HCT116 (cell line): ENCODE data around the gene ZNF91.

Experiments
- CBX3 ChIP-seq: IDR thresholded peaks from 2 replicates; pipeline ENCODE4 v1.6.1; 2012; ENCODE audit warnings: low read depth
- CEBPB ChIP-seq: IDR thresholded peaks from 2 replicates; pipeline ENCODE4 v1.6.1; 2012; ENCODE audit warnings: low read depth
- EZH2 ChIP-seq: fragments of 200-600 bp; sonication (generic); IDR thresholded peaks from 2 replicates; pipeline ENCODE4 v1.6.1; 2017; ENCODE audit warnings: antibody characterized with exemption, mixed run types
- FOSL1 ChIP-seq: IDR thresholded peaks from 2 replicates; pipeline ENCODE4 v1.6.1; 2012; ENCODE audit warnings: low read depth
- JUND ChIP-seq: IDR thresholded peaks from 2 replicates; pipeline ENCODE4 v1.6.1; 2012
- POLR2A ChIP-seq: IDR thresholded peaks from 2 replicates; pipeline ENCODE4 v1.7.0; 2011; ENCODE audit warnings: borderline replicate concordance; ENCODE audit not compliant: insufficient read depth, insufficient read length; ENCODE audit errors: extremely low read depth
- POLR2AphosphoS5 ChIP-seq: IDR thresholded peaks from 2 replicates; pipeline ENCODE4 v1.6.1; 2011; ENCODE audit warnings: mild to moderate bottlenecking, low read depth, low read length, moderate library complexity
- RAD21 ChIP-seq: IDR thresholded peaks from 2 replicates; pipeline ENCODE4 v1.6.1; 2012; ENCODE audit warnings: low read depth, mild to moderate bottlenecking
- SRF ChIP-seq: IDR thresholded peaks from 2 replicates; pipeline ENCODE4 v1.6.1; 2012; ENCODE audit warnings: low read depth
- TF ChIP-seq, protein P1 (sequence below): IDR thresholded peaks from 2 replicates; pipeline ENCODE4 v1.6.1; 2012; ENCODE audit warnings: low read depth
- TF ChIP-seq, protein P2 (sequence below), 3 experiments: fragments of 200-600 bp in 1 of 3; sonication (generic) in 1 of 3; IDR thresholded peaks in 2 of 3; conservative IDR thresholded peaks in 1 of 3; 2 replicates each; pipeline ENCODE4 v1.5.1; 2012 to 2017; ENCODE audit warnings: low read depth in 2 of 3, low read length in 2 of 3, antibody characterized with exemption in 1 of 3, borderline replicate concordance in 1 of 3, control low read depth in 1 of 3, mild to moderate bottlenecking in 1 of 3, mixed read lengths in 1 of 3, mixed run types in 1 of 3, moderate library complexity in 1 of 3; ENCODE audit not compliant: insufficient read depth in 1 of 3
- TF ChIP-seq, protein P3 (sequence below): IDR thresholded peaks from 2 replicates; pipeline ENCODE4 v1.6.1; 2011; ENCODE audit warnings: mild to moderate bottlenecking, low read length, moderate library complexity; ENCODE audit not compliant: insufficient replicate concordance; ENCODE audit errors: extremely low read depth
- TF ChIP-seq, protein P4 (sequence below): IDR thresholded peaks from 2 replicates; pipeline ENCODE4 v1.6.1; 2012
- TF ChIP-seq, protein P5 (sequence below): IDR thresholded peaks from 2 replicates; pipeline ENCODE4 v1.6.1; 2012

DNA sequence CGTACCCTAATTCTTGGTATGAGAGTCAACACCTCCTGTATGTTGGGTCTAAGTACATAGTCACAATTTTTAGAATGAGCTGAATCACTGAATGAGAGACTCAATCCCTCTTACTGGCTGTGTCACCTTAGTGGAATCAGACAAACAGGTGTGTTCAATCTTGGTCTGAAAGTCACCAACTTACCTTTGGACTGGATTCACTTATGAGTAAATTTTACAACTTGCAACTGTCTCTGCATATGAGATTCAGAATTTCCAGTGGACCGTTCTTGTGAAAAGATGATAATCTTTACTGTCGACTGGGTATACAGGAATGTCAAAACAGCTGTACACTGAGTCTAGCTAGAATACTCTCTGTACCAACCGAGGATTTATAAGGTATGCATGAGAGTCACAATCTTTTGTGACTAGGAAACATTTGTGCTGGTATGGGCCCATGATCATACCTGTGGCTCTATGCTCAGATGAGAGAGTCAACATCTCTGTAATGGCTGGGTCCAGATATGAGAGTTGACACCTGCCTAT is 5.9 kb upstream of the ZNF91 start:
- TF ChIP-seq EZH2 (no peak), JUND (no peak), POLR2A (no peak), CBX3 (no peak), RAD21 (no peak), CEBPB (no peak), POLR2AphosphoS5 (no peak), FOSL1 (no peak), SRF (no peak)
- TF ChIP-seq, protein P1, sequence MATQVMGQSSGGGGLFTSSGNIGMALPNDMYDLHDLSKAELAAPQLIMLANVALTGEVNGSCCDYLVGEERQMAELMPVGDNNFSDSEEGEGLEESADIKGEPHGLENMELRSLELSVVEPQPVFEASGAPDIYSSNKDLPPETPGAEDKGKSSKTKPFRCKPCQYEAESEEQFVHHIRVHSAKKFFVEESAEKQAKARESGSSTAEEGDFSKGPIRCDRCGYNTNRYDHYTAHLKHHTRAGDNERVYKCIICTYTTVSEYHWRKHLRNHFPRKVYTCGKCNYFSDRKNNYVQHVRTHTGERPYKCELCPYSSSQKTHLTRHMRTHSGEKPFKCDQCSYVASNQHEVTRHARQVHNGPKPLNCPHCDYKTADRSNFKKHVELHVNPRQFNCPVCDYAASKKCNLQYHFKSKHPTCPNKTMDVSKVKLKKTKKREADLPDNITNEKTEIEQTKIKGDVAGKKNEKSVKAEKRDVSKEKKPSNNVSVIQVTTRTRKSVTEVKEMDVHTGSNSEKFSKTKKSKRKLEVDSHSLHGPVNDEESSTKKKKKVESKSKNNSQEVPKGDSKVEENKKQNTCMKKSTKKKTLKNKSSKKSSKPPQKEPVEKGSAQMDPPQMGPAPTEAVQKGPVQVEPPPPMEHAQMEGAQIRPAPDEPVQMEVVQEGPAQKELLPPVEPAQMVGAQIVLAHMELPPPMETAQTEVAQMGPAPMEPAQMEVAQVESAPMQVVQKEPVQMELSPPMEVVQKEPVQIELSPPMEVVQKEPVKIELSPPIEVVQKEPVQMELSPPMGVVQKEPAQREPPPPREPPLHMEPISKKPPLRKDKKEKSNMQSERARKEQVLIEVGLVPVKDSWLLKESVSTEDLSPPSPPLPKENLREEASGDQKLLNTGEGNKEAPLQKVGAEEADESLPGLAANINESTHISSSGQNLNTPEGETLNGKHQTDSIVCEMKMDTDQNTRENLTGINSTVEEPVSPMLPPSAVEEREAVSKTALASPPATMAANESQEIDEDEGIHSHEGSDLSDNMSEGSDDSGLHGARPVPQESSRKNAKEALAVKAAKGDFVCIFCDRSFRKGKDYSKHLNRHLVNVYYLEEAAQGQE: no peak
- TF ChIP-seq, protein P2, sequence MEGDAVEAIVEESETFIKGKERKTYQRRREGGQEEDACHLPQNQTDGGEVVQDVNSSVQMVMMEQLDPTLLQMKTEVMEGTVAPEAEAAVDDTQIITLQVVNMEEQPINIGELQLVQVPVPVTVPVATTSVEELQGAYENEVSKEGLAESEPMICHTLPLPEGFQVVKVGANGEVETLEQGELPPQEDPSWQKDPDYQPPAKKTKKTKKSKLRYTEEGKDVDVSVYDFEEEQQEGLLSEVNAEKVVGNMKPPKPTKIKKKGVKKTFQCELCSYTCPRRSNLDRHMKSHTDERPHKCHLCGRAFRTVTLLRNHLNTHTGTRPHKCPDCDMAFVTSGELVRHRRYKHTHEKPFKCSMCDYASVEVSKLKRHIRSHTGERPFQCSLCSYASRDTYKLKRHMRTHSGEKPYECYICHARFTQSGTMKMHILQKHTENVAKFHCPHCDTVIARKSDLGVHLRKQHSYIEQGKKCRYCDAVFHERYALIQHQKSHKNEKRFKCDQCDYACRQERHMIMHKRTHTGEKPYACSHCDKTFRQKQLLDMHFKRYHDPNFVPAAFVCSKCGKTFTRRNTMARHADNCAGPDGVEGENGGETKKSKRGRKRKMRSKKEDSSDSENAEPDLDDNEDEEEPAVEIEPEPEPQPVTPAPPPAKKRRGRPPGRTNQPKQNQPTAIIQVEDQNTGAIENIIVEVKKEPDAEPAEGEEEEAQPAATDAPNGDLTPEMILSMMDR (IDR thresholded peaks at IDR 0.05 in 2 of 3, conservative IDR thresholded peaks at IDR 0.05 in 1 of 3; ENCODE audit: borderline replicate concordance in 1 of 3, insufficient read depth in 1 of 3, low read depth in 2 of 3, low read length in 2 of 3): no peak
- TF ChIP-seq, protein P3, sequence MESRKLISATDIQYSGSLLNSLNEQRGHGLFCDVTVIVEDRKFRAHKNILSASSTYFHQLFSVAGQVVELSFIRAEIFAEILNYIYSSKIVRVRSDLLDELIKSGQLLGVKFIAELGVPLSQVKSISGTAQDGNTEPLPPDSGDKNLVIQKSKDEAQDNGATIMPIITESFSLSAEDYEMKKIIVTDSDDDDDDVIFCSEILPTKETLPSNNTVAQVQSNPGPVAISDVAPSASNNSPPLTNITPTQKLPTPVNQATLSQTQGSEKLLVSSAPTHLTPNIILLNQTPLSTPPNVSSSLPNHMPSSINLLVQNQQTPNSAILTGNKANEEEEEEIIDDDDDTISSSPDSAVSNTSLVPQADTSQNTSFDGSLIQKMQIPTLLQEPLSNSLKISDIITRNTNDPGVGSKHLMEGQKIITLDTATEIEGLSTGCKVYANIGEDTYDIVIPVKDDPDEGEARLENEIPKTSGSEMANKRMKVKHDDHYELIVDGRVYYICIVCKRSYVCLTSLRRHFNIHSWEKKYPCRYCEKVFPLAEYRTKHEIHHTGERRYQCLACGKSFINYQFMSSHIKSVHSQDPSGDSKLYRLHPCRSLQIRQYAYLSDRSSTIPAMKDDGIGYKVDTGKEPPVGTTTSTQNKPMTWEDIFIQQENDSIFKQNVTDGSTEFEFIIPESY: no peak
- TF ChIP-seq, protein P4, sequence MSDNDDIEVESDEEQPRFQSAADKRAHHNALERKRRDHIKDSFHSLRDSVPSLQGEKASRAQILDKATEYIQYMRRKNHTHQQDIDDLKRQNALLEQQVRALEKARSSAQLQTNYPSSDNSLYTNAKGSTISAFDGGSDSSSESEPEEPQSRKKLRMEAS: no peak
- TF ChIP-seq, protein P5, sequence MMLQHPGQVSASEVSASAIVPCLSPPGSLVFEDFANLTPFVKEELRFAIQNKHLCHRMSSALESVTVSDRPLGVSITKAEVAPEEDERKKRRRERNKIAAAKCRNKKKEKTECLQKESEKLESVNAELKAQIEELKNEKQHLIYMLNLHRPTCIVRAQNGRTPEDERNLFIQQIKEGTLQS: no peak
